ENCODE data around the gene KIAA1328.
"Not testable (repeated sequence)": the region's sequence is repeated elsewhere in the genome, so short reads cannot be mapped to it uniquely, and the experiment has no call there.

The KIAA1328 gene

DNA sequence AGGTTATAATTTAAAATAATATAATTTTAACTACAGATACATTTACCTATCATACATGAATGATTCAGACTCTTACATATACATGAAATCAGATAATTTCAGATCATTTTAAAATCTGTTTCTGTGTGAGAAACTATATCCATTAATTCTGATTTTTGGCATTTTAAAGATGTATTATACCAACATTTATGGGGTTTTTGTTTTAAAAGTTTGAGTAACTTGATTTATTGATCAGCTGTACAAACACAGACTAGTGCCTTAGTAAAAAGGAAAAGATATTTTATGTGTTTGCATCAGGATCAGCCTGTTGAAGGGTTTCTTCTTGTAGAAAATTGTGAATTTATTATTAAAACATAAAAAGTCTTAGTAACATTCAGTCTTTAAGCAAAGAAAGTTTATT is 59.9 kb downstream of the KIAA1328 start:
- no peak for DNase-seq

DNA sequence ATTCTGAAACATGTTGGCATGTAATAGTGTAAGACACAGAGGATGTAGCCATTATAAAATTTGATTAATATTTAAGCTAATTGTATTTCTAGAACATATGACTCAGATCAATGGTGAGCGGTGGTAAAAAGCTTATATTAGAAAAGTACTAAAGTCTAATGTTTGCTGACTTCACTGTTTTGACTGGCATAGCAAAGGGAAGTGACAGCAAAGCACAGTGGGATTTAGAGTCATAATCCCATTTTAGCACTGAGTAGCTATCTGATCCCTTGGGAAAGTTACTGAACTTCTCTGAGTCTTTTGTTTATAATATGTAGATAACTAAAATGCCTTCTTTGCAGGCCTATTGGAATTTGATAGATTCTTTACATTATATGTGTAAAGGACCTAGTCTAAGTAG is 60.4 kb downstream of the KIAA1328 start:
- DNase-seq, result no peak

DNA sequence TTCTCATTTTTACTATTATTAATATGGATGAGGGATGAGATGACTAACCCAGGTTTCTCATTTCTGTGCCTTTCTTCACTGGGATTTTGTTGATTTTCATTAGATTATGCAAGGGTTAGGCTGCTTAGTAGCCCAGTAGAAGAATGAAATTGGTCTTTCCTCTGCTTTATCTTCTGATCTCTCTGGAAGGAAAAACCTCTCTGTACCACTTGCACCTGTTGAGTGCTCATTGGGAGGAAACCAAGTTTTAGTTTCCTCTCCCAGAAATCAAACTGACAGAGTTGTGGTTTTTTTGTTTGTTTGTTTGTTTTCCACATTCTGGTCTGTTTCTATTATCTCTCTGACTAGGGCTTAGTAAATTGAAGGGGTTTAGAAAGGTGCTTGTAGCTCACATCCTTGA is 60.8 kb downstream of the KIAA1328 start:
- no peak for DNase-seq

DNA sequence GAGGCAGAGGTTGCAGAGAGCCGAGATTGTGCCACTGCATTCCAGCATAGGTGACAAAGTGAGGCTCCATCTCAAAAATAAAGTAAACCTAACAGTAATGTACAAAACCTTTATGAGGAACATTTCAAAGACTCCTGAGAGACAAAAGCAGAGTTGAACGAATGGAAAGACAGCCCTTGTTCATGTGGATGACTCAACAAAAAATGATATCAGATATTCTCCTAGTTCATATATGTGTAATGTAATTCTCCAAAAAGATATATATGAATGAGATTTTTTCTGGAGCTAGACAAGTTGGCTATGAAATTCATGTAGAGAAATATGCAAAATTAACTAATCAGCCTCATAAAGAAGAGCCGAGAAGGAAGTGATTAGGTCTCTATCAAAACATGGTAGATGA is 61.7 kb downstream of the KIAA1328 start:
- DNase-seq, result no peak

DNA sequence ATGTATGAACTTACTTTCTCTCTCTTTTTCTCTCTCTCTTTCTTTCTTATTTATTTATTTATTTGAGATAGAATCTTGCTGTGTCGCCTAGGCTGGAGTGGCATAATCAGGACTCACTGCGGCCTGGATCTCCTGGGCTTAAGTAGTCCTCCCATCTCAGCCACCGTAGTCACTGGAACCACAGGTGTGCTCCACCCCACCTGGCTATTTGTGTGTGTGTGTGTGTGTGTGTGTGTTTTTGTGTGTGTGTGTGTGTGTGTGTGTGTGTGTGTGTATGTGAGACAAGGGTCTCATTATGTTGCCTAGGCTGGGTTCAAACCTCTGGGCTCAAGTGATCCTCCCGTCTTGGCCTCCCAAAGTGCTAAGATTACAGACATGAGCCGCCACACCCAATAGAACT is 64.3 kb downstream of the KIAA1328 start:
- no peak for DNase-seq

DNA sequence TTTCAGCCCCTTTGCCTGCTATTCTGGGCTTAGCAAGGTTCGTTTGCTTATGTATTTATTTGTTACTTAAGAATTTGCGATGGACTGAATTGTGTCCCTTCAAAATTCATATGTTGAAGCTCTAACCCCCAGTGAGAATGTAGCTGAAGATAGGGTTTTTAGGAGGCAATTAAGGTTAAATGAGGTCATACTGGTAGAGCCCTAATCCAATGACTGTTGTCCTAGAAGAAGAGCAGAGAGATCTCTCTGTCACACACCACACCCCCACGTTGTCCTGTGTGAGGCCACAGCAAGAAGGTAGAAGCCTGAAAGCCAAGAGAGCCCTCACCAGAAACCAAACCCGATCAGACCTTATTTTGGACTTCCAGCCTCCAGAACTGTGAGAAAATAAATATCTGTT is 66.7 kb downstream of the KIAA1328 start:
- DNase-seq, result no peak

DNA sequence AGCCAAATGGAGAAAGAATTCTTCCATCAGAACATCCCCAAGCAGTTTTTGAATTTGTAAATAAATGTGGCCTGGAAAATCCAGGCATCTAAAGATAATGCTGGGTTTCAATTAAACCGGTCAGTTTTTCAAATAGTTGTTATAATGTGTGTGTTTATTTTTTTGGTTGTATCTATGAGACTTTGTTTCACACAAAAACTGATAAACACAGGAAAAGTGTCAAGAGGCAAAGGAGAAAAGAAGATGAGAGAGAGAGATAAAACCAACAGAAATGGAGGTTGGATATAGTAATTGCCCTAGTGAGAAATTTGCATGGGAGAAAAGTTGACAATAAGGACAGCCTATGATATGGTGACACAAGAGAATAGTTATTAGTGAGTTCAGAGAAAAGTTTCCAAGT is 68.3 kb downstream of the KIAA1328 start:
- no peak for DNase-seq

DNA sequence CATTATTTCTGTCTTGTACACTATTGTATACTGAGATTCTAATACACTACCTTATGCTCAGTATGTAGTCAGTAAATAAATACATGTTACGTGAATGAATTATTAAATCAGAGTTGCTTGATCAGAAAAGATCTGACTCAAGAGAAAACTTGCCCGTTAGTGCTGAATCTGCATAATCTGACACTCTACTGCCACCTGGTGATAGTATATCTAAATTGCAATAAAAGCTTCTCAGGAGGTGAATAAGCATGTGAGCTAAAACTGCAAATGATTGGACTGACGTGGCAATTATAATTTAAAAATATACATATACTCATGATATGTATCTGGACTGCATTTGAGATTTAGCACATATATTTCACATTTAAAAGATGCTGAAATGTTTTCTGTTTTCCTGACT is 70.4 kb downstream of the KIAA1328 start:
- DNase-seq, result peak; percentile 19

DNA sequence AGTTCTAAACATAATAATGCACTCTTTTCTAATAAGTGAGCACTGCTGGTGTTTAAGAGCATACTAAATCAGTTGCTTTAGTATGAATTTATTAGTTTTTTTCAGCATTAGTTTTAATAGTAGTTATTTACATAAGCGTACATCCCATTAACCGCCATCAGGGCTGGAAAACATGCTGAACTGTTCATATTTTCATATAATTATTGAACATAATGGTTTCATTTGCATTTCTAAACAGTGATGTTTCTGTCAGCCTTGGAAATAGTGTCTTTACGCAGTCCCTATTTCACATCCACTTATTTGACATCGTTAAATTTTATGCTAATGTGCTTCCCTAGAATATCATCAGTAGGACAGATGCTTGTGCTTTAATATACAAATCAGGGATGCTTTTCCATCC is 71.5 kb downstream of the KIAA1328 start:
- DNase-seq, result no peak

DNA sequence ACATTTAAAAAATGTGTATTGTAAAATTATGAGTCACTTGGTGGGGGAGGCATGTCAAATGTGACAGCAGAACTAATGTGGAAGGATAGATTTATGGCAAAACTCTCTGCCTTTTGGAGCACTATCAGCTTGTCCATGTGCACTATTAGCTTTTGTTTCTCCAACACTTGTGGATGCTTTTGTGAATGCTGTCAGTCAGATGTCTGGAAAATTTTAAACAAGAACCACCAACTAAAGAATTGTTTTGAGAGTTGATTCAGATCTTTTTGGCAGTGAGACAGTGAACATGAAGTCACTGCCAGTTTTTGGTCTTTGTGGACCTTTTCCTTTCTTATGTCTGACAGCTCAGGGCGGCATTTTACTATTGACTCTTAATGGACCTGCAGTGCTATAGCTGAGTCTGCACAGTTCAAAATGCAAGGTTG is 72.4 kb downstream of the KIAA1328 start:
- no peak for DNase-seq

DNA sequence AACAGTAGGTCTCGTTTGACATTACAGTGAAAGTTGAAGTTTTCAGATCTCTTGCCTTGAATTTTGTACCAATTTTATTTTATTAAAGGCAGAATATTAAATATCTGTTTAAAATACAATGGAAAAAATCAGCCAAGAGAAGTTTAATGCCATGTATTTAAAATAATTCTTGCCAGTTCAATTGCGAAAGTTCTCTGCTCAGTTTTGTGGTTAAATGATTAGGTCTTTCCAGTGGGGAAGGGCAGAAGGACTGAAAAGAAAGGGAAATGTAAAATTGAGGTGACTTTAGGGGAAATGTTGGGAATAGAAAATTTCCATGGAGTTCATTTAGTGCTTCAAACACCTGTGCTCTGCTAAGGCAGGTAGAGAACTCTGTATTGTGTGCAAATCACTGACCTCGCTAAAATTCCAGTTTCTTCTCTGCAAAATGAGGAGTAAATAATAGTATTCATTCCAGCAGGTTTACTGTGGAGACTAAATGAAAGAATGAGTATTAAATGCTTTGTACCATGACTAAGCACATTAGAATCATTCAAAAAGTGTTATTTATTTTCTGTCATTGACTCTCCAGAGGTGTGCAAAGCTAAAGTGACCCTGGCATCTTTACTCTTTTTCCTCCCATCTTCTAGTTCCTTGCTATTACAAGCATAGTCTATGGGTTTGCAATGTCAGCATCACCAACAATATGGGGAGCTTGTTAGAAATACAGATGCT is 74.4 kb downstream of the KIAA1328 start:
- no peak for DNase-seq

DNA sequence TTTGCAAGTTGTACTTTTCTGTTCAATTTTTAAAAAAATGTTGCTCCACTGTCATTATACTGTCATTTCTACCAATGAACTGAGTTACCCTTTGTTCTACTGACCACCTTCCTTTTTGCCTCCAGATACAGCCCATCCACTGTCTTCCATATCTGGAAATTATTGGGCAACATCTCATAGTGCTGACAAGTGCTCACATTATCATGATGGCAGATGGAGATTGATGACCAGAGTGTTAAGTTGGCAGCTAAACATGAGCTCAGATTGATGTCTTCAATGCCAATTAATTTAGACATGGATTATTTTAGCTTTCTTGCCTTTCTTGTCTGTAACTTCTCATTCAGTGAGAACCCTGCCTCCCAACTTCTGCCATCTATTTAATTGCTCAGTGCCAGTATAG is 76.6 kb downstream of the KIAA1328 start:
- DNase-seq, result no peak

DNA sequence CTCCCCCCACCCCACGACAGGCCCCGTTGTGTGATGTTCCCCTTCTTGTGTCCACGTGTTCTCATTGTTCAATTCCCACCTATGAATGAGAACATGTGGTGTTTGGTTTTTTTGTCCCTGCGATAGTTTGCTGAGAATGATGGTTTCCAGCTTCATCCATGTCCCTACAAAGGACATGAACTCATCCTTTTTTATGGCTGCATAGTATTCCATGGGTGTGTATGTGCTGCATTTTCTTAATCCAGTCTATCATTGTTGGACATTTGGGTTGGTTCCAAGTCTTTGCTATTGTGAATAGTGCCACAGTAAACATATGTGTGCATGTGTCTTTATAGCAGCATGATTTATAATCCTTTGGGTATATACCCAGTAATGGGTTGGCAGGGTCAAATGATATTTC is 80.4 kb downstream of the KIAA1328 start:
- not testable (repeated sequence) for DNase-seq

DNA sequence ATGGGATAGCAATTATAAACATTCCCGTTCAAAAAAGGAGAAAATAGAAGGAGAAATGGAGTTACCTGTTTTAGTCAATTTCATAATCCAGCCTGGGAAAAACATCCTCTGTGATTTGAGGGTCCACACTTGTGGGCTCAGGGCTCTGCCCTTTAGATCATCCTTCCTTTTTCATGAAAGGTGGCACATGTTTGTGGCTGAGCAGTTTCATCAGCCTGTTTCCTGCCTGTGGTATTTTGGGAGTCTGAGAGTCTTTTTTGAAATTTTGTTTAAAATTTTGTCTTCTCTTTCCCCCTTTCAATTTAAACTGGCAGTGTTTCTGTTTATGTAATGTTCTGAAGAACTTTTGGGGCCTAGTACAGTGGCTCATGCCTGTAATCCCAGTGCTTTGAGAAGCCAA is 84.0 kb downstream of the KIAA1328 start:
- DNase-seq, result no peak

DNA sequence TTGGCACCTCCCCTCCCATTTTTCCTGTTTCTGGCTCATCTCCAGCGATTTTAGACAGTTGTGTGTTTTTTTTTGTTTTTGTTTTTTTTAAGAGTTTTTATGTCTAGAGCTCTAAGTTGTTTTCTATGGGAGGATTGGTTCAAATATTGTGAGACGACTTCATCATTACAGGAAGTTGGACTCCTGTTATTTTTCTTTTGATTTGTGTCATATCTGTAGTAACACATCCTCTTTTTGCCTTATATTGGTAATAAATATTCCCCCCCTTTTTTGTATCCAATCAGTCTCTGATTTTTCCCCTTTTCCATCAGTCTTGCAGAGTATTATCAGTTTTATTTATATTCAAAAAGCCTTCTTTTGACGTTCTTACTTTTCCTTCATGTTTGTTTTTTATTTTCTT is 89.0 kb downstream of the KIAA1328 start:
- no peak for DNase-seq

DNA sequence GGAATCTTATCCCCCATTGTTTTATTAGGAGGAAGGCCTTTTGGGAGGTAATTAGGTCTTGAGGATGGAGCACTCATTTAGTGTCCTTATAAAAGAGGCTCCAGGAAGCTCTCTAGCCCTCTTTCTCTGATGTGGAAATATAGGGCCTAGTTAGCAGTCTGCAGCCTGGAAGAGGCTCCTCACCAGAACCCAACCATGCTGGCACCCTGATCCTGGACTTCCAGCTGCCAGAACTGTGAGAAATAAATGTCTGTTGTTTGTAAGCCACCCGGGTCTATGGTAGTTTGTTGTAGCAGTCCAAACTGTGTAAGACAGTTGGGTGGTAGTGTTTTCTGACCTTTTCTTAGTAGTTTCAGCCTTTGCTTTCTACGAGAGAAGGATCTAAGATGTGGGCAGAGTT is 100.7 kb downstream of the KIAA1328 start:
- DNase-seq, result no peak

DNA sequence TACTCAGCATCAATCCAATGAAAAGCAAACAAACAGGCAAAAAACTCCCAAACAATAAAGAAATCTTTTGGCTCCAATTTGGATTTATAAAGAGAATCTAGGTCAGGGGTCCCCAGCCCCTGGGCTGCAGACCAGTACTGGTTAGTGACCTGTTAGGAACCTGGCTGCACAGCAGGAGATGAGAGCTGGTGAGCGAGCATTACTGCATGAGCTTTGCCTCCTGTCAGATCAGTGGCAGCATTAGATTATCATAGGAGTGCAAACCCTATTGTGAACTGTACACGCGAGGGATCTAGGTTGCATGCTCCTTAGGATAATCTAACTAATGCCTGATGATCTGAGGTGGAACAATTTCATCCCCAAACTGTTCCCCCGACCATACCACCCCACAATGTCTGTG is 102.2 kb downstream of the KIAA1328 start:
- no peak for DNase-seq

DNA sequence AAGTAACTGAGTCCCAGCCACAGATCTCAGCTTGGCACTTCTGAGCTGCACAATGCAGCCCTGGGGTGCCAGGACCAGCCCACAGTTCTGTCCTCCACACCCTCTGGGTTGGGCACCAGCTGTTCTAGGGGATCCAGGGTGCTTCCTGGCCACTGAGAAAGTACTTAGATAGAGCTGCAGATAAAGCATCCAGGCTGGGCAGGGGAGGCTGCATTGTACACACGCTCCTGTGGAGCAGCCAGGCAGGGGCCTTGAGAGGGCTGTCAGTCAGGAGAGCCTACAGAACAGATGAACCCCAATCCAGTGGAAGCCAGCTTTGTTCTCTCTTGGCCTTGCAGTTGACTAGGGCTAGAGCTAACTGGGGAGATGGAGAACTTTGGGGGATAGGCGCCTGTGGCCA is 104.6 kb downstream of the KIAA1328 start:
- DNase-seq, result no peak

DNA sequence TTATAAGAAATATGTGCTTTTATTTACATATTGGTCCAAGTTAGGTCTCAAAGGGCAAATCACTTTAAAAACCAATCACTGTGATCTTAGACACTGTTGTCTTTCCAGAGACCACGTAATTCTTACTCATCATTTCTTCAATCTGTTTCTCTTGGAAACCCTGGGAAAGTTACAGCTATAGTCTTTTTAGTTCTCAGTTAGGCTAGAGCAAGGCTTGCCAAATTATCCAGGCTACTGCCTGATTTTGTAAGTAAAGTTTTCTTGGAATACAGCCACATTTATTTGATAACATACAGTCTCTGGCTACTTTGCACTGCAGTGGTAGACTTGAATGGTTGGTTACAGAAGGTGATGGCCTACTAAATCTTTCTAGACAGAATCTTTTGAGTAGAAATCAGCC is 106.0 kb downstream of the KIAA1328 start:
- DNase-seq, result no peak

DNA sequence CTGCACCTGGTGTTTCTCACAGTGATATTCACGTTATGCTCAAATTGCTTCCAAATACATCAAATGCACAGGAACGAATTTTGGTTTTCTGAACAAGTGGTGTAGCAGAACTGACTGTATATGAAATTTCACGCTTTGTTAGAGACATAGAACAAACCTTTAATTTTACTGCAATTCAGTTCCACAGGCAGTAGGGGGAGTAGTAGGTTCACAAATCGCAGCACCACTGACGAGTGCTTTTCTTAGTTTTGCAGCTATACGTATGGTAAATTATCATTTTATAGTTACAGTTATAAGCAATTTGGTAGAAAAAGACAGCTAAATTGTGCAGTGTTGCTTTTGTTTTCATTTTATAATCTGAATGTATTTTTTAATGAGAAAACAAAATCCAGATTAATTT is 113.3 kb downstream of the KIAA1328 start:
- peak; percentile 12 for DNase-seq

DNA sequence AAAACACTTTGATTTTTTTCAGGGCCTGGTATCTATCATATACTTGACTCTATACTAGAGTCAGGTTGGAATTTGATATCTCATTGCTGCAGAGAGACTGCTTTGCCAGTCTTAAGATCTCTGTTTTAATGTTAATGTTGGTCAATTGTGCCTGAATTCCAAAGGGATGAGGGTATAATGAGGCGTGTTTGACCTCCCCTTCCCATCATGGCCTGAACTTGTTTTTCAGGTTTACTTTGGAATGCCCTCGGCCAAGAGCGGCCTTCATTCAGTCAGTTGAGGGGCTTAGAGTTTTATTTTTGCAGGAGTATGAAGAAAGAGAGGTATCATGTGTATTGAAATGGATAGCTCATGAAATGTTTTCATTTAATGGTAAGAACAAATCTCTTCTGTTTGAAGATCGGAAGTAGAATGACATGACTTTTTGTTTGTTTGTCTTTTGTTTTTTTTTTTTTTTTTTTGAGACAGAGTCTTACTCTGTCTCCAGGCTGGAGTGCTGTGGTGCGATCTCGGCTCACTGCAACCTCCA is 119.0 kb downstream of the KIAA1328 start:
- no peak for DNase-seq

DNA sequence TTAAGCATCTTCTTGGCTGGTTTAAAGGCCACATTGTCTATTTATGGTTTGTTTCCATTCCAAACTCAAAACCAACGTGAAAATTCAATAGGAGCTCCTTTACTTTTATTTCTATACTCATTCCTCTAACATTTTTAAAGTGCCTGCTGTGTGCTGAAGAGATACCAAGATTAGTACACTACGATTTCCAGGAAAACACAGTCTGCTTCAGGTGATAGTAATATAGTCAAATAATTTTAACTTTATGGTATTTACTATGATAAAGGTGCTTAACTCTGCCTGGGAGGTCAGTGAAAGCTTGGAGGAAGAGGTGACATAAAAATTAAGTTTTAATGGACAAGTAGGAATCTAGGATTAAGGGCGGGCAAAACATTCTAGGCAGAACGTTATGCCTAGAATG is 121.4 kb downstream of the KIAA1328 start:
- DNase-seq, result no peak

DNA sequence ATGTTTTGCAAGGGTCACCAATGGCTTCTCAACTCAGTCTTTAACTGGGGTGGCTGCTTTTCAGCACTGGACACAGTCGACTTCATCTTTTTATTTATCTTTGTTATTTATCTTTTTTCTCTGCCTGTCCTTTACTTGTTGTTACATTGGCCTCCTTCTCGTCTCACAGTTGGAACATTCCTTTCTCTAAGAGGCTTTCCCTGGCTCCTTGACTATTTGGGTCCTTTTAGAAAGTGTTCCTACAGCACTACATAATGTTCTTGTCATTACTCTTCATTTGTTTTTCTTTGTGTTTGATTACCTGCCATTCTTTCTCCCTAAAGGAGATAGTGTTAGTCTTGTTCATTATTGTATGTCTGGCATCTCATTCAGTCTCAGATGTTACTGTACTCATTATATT is 122.0 kb downstream of the KIAA1328 start:
- no peak for DNase-seq

DNA sequence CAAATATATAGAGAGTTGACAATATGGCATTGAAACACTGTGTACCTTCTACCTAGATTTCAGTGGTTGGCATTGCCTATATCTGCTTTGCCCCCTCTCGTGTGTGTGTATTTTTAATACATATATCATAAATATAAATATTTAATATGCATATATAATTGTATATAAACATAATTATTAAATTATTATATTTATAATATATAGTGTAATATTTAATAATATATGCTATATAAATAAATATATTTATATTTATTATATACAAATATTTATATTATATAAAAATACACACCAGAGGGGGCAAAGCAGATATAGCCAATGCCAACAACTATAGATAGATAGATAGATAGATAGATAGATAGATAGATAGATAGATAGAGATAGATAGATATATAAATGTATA is 124.1 kb downstream of the KIAA1328 start:
- no peak for DNase-seq

DNA sequence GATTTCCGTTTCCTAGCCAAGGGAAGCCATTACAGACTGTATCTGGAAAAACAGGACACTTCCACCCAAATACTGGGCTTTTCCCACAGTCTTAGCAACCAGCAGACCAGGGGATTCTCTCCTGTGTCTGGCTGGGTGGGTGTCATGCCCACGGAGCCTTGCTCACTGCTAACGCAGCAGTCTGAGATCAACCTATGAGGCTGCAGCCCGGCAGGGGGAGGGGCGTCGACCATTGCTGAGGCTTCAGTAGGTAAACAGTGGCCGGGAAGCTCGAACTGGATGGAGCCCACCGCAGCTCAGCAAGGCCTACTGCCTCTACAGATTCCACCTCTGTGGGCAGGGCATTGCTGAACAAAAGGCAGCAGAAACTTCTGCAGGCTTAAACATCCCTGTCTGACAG is 131.1 kb downstream of the KIAA1328 start:
- no peak for DNase-seq
